Lower lobe of right lung (tissue), 2 donors: ENCODE results near the gene CTPS2. TPM values are rescaled to one million over a fixed set of nuclear protein-coding genes. Genes with fewer than 3 reads are reported as not detected.

ENCODE experiments used
- ATAC-seq, 2 donors: fragments of 200-7000 bp; cut with Tn5 transposase; one replicate each; pipeline ENCODE4 v1.9.1; 2020 to 2022; ENCODE audit warnings: mild to moderate bottlenecking in 2 of 2, moderate library complexity in 2 of 2
- DNase-seq: peaks from one replicate; pipeline ENCODE4 v3.0.0-alpha.2; 2020
- H3K27ac ChIP-seq: fragments of 200-600 bp; one replicate; pipeline ENCODE4 v1.8.0; 2022
- H3K27me3 ChIP-seq: fragments of 200-600 bp; one replicate; pipeline ENCODE4 v1.8.0; 2022; ENCODE audit warnings: low read depth
- H3K36me3 ChIP-seq: fragments of 200-600 bp; one replicate; pipeline ENCODE4 v1.8.0; 2022; ENCODE audit warnings: mild to moderate bottlenecking
- H3K4me1 ChIP-seq: fragments of 200-600 bp; one replicate; pipeline ENCODE4 v1.8.0; 2022
- H3K4me3 ChIP-seq: fragments of 200-600 bp; one replicate; pipeline ENCODE4 v1.8.0; 2022; ENCODE audit warnings: mild to moderate bottlenecking
- H3K9me3 ChIP-seq: fragments of 200-600 bp; one replicate; pipeline ENCODE4 v1.8.0; 2022
- intact Hi-C: fragments of 100-400 bp; cut with DNase I; formaldehyde crosslinking; loops from one replicate; pipeline ENCODE4 v1.11.0; 2022
- total RNA-seq: library from RNA; stranded (reverse); fragmentation: NEBNext Ultra II Directional; extraction: Animal tissue kit (Norgen Biotek cat#: 25700); gene quantifications from one replicate; pipeline ENCODE4 v1.2.1, GENCODE V29; 2021
- TF ChIP-seq, protein P1 (sequence below): fragments of 200-600 bp; IDR thresholded peaks from one replicate; pipeline ENCODE4 v1.8.0; 2022; ENCODE audit warnings: antibody characterized with exemption, mild to moderate bottlenecking
- donor health status: DM: no; HTN: yes; CAD: no; lungs with severe emphysema.

Gene CTPS2
- total RNA-seq, 1 donor from 2014 or later, result 11.3 TPM

DNA sequence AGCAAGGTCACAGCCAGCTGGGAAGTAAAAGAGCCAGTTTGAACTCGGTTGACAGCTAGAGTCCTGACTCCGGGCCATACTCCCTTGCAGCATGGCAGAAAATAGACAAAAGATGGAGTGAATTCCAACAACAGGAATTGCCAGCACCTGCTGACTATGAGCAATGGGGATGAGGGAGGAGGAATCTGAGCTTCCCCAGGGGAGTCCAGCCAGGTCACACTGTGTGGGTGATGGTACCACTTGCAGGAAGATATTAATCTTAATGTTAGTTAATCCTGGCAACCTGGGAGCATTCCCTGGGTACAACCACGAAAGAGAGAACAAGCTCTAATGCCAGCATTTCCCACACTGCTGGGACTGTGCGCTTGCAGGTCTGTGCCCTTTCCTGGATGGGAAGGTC lies 110.6 kb downstream of the CTPS2 start:
- H3K4me1 ChIP-seq, result no peaks in the 10 kb centered on the region
- H3K9me3 ChIP-seq, result no peaks in the 10 kb centered on the region
- ATAC-seq (no peak), DNase-seq (no peak)
- TF ChIP-seq, protein P1, sequence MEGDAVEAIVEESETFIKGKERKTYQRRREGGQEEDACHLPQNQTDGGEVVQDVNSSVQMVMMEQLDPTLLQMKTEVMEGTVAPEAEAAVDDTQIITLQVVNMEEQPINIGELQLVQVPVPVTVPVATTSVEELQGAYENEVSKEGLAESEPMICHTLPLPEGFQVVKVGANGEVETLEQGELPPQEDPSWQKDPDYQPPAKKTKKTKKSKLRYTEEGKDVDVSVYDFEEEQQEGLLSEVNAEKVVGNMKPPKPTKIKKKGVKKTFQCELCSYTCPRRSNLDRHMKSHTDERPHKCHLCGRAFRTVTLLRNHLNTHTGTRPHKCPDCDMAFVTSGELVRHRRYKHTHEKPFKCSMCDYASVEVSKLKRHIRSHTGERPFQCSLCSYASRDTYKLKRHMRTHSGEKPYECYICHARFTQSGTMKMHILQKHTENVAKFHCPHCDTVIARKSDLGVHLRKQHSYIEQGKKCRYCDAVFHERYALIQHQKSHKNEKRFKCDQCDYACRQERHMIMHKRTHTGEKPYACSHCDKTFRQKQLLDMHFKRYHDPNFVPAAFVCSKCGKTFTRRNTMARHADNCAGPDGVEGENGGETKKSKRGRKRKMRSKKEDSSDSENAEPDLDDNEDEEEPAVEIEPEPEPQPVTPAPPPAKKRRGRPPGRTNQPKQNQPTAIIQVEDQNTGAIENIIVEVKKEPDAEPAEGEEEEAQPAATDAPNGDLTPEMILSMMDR, result no peak
- H3K27ac ChIP-seq, result no peak overlapping the region
- H3K4me3 ChIP-seq, result no peak overlapping the region
- H3K27me3 ChIP-seq, result no peaks in the 10 kb centered on the region
- no peaks in the 10 kb centered on the region for H3K36me3 ChIP-seq
- intact Hi-C loops, result no loop called here

DNA sequence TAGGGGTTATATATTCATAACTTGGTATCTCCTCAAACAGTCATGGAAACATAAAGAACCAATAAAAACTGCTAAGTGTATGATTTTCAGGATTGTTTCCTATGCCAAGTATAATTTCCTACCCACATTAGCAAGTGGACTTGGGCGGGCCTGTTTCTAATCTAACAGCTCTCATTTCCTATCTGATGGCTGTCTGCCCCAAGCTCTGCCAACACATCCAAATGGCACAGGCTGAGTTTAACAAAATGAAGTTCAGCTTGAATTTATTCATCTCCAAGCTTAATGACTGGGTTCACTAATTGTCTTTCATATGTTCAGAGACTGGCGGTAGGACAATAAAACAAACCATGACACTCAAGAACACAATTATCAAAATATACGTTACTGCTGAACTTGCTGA lies 118.0 kb downstream of the CTPS2 start:
- no peaks in the 10 kb centered on the region for H3K9me3 ChIP-seq
- no peaks in the 10 kb centered on the region for H3K27me3 ChIP-seq
- ATAC-seq (no peak), DNase-seq (no peak)
- H3K4me1 ChIP-seq, result no peaks in the 10 kb centered on the region
- H3K4me3 ChIP-seq, result no peak overlapping the region
- H3K27ac ChIP-seq, result no peak overlapping the region
- H3K36me3 ChIP-seq, result no peaks in the 10 kb centered on the region
- TF ChIP-seq, protein P1, result no peak
- intact Hi-C loops, result no loop called here

DNA sequence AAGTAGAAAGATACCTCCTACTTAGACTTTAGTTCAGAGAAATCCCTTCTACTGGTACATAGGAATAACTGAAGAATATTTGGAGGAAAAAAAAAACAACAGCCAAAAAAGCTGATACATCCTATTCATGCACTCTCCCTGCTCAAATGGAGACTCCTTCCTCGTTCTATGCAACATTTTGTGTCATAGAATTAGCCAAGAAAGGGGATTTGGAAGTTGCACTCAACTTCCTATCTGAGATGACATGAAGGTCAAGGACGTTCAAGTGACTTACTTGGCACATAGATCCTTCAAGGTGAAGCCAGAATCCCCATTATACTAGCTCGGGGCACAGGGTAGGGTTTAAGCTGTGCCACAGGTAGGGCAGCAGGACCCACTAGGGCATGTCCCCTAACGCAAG lies 118.7 kb downstream of the CTPS2 start:
- Histone ChIP-seq H3K4me3 (no peak overlapping the region), H3K27ac (no peak overlapping the region), H3K27me3 (no peaks in the 10 kb centered on the region), H3K36me3 (no peaks in the 10 kb centered on the region), H3K4me1 (no peaks in the 10 kb centered on the region), H3K9me3 (no peaks in the 10 kb centered on the region)
- DNase-seq (no peak), ATAC-seq (no peak)
- intact Hi-C loops, result no loop called here
- TF ChIP-seq, protein P1, result no peak

DNA sequence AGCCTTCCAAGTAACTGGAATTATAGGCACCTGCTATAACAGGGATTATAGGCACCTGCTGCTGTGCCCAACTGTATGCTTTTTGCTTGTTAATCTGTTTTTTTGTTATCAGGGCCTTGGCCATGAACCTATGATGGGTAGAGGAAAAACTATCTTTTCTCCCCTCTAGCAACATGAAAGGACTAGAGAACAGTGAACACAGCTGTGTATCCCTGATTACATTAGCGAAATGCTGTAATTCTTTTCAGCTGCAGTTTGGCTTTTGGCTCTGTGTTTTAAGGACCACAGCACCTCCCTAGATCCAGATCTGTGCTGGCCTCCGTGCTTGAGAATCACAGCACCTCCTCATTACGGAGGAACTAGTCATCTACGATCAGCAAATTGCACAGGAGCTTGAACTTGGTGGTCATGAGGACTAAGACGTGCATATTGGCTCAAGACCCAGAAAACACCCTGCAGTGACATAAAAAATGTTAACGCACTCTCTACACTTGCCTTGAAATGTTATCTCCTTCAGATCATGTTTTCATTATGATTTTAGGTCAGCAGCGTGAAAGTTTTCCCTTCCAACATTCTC lies 120.2 kb downstream of the CTPS2 start:
- H3K4me1 ChIP-seq, result no peaks in the 10 kb centered on the region
- no peak for DNase-seq

DNA sequence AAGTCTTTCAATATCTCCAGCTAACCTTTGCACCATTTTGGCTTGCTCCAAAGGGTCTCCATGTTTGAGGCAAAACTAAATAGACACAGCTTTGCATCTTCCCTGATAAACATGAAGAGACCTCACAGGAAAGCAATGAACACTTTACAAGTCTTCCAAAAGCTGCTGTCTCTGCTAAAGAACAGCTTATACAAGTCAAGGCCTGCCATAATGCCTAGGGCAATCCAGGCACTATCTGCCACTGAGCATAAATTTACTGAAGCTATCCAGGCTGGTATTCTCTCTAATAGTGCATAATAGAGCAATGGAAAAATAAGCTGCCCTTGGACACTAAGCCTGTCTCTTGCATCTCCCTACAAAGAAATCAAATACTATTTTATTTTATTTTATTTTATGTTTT lies 122.6 kb downstream of the CTPS2 start:
- no peak for ATAC-seq
- intact Hi-C loops, result no loop called here
- H3K27ac ChIP-seq, result no peak overlapping the region
- no peaks in the 10 kb centered on the region for H3K4me1 ChIP-seq
- no peaks in the 10 kb centered on the region for H3K36me3 ChIP-seq
- H3K4me3 ChIP-seq, result no peak overlapping the region
- DNase-seq, result no peak
- TF ChIP-seq, protein P1, result no peak
- H3K27me3 ChIP-seq, result no peaks in the 10 kb centered on the region
- no peaks in the 10 kb centered on the region for H3K9me3 ChIP-seq

More for the DNA sequence above, 120.2 kb downstream of the CTPS2 start:
- Histone ChIP-seq H3K9me3 (no peaks in the 10 kb centered on the region), H3K27ac (no peak overlapping the region), H3K4me3 (no peak overlapping the region), H3K36me3 (no peaks in the 10 kb centered on the region), H3K27me3 (no peaks in the 10 kb centered on the region)
- intact Hi-C loops, result no loop called here
- TF ChIP-seq, protein P1, result no peak
- ATAC-seq, result no peak
